Measurements from ENCODE around the gene SORL1-AS1.

SORL1-AS1 gene

DNA sequence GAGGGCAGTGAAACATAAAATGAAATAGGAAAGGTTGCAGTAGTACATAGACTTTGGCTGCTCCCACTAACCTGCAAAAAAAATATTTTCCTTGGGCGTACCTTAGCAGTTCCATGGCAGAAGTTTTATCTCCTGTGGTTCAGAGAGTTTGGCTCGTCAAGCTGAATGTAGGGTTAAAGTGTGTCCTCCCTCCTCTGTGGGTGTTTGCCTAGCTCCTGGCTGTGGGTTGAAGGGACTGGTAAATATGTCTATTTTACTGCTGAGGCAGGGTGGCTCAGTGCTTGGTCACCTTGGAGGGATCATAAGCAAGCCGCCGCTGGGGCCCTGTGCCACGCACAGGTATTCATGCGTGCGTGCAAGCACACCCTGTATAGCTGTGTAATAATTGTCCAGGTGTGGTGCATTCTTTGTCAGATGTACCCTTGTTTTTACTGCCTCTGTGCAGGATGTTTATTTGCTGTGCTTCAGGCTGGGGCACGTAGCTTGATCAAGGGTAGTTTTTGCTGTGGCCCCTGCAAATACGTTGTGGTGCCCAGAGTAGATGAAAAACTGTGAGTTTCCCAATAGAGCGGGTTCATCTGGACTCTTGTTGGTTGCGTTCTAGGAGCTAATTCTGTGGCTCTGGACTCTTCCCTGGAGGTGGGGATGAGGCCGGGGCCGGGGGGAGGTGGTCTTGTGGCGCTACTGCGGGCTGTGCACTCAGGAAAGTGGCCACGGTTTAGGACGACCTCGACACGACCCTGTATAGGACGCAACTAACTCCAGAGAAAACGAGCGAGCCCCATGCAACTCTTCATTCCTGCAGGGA, 1.4 kb downstream of the SORL1-AS1 start:
- DNase-seq, result no peak

DNA sequence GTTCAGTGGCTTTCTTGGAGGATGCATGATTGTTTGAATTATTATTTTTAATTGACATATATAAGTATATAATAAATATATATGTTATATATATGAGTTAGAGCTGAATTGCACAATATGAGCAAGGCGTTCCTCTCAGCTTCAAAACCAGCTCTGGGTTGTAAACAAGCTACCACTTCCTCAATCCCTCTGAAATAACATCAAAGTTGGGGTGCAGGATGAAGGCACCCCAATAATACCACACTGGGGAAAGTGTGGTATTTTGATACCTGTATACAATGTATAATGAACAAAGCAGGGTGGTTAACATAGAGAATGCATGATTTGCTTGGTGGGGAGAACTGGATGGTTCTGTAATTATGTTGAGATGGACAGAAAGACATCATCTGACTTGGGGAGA, 2.4 kb downstream of the SORL1-AS1 start:
- DNase-seq, result peak; percentile 43 to 48

DNA sequence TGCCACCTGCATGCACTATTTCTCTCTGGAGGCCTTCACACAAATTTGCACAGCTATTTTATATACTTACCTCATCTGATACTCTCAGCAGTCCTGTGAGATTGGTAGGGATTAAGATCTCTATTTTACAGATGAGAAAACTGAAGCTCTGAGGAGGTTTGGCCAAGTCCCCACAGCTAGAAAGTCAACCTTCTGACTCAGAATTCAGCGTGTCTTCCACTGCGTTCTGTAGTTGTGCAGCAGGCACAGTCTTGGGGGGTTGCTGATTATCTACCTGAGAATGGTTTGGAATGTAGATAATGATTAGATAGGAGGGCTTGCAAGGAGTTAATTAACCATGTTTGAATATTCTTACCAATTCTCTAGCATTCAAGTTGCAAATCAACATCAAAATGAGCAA, 3.1 kb downstream of the SORL1-AS1 start:
- no peak for DNase-seq

DNA sequence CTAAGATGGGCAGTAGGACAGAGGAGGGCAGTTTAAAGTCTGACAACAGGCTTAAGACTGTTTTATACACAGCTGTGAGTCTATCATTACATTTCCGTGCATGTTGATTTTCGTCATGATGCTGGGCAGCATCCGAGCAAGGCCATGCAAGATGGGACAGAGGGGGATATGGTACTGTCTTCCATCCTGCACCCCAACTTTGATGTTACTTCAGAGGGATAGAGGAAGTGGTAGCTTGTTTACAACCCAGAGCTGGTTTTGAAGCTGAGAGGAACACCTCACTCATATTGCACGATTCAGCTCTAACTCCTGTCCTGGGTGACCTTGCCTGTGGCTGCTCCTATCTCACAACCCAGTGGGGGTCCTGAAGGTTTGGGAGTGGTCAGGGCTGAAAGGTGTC, 3.6 kb downstream of the SORL1-AS1 start:
- peak; percentile 19 to 37 for DNase-seq

DNA sequence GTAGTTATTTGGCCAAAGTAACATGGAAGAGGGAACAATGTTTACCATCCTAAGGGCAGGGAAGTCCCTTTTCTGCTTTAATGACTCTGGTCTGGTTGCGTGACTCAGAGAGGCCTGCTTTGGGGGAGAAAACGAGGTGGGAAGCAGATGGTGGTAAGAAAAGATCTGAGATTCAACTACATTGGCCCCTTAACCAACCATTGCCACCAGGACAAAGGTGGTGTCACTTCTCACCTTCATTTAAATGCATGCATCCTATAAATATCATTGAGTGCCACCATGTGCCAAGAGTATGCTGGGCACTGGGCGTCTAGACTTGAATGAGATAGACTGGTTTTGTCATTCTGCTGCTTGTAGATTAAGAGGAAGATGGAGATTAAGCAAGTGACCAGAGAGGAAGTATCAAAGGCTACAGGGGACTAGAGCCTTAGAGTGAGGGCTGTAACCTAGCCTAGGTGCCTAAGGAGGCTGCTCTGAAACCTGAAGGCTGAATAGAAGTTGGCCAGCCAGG, 4.3 kb downstream of the SORL1-AS1 start:
- peak; percentile 70 to 84 for DNase-seq

DNA sequence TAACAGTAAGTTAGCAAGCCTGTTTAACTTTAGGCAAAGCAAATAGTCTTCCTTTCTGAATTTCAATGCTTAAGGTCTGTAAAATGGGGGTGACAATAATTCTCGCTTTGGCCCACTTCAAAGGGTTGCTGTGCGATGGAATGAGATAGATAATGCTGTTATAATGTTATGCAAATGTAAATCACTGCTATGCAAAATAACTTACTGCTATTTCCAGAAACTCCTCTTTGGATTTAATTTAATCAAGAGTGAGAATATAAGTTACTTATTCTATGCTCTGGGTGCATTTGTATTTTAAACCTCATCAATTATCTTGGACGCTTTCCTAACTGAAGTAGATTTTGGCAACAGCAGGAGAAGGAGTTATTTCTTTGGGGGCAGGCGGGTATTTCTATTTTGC, 4.8 kb downstream of the SORL1-AS1 start:
- no peak for DNase-seq

DNA sequence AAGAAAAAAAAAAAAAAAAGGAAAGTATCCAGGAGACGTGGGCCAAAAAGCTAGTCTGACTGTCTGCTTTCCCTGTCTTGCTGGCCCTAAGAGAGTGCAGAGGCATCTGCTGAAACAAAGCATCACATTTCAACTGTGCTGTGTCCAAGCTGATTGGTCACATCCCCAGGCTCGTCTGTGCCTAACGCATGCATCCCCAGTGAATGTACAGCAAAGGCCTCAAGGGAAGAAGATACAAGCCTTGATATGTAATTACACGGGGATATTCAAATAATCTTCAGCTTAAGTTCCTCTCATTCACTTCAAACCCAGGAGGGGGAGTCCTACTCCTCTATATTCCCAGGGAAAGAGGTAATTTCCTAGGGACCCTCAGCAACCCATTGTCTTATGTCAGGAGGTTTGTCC, 6.0 kb downstream of the SORL1-AS1 start:
- DNase-seq, result no peak

DNA sequence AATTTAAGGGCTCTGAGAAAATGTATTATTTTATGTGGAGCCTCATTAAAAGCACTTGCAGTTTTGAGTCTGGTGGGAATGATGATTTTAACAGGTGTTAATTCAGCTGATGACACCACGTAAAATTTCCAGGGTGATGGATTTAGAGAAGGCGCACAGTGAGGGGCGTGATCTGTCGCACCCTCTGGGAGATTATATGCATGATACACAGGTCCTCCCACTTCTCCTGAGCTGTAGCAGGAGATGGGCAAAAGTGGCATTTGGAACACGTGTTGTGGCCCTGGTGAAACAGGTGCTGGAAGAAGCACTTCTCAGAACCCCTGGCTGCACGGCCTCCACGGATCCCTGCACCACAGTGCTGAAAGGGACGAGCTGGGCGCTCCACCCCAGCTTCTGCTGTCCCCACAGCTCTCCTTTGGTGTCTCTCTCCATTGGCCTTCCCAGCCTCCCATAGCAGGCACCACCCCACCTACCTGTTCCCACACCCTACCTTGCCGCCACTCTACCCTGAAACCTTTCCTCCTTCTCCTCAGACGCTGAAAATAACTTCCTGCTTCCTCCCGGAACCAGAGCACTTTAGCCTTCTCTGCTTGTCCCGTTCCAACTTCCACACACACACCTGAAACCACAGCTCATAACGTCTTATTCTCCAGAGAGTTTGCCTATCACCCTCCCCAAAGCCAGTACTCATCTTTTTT, 7.5 kb downstream of the SORL1-AS1 start:
- no peak for DNase-seq

DNA sequence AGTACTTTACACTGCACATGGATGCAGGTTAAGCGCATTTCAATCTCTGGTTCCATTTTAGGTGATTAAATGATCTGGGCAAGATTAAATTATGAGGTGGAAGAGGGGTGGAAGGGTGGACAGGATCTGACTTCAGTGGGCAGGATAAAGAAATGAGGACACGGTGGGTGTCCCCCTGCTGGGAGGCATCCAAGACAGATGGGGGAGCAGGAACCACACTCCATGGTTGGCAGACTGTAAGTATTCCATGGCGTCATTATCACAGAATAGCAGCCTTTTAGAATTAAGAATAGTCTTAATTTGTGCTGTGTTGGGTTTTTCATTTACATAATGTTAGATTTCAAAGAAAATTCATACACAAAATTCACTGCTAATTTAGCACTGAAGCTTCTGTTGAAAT, 8.2 kb downstream of the SORL1-AS1 start:
- DNase-seq, result no peak

DNA sequence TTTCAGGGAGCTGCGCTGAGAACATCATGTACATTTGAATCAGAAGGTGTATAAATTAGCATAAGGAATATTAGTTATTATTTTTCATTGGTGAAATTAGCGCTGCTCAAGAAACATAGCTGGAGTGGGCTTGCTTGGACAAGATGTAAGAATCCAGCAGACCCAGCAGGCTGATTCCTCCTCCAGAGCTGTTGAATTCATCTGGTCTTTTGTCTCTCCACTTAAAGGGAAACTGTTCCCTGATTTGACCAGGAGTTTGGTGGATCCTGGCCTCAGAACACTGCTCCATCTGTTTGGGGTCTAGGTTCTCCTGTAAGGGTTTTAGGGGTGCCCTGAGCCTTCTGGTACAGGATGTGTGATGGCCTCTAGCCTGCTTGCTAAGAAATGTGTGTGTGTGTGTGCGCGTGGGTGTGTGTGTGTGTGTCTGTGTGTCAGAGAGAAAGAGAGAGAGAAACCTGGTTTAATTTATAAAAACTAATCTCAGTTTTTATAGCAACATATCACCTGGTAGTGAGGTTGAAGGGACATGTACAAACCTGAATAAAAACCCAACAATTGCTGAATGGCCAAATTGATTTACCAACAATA, 9.0 kb downstream of the SORL1-AS1 start:
- no peak for DNase-seq

DNA sequence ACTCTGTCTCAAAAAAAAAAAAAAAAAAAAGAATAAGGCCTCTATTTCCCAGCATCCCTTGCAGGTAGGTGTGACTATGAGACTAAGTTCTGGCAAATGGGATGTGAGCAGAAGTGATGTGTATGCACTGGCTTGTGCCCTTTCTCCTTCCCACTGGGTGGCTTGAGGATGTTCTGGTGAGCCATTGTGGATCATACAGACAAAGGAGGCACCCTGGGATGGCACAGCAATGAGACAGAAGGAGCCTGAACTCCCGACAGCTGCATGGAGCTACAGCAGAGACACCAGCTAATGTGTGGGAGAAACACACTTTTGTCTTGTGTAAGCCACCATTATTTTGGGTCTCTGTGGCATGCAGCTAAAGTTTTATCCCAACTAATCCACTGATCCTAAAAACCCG, 11.2 kb downstream of the SORL1-AS1 start:
- DNase-seq, result no peak

DNA sequence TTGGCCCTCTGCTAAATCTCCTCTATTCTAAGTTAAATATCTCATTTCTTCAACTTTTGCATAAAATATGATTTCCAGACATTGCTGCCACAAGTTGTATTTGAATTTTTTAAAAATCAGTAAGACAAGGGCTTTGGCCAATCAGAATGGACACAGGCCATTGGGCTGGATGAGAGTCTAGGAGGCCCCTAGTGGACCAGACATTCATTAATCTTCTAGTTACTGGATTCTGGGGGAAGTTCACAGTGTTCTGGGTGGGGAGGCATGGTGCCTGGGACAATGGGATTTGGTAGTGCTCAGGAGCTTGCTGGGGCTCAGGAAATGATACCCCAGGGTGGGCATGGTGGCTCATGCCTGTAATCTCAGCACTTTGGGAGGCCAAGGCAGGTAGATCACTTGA, 13.0 kb downstream of the SORL1-AS1 start:
- no peak for DNase-seq

DNA sequence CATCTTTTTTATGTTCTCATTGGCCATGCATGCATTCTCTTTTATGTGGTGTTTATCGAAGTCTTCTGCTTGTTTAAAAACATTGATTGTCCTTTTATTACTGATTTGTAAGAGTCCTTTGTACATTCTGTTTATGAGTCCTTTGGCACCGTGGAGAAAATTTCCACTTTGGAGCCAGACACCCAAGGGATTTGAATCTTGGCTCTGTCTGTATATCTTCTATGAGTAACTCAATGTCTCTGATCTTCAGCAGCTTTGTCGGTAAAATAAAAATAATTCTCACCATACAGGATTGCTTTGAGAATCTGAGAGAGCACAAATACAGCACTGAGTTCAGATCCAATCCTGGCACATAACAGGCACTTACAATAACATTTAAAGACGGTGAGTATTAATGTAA, 13.4 kb downstream of the SORL1-AS1 start:
- no peak for DNase-seq

DNA sequence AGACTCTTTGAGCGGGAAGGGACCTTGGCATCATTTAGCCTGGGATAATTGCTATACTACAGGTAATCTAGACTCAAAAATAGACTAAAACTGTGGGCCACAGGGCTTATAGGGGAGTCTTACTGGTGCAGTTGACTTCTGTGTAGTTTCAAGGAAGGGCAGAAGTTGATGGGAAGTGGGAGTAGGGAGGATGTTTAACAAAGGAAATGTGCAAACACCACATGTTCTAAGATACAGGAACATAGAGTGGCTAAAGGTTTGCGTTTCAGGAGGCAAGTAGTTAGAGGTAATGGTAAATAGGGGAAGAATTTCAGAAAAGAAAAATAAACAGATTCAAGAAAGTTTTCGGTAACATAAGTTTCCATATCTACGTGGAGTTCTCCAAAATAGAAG, 15.1 kb downstream of the SORL1-AS1 start:
- peak; percentile 49 to 66 for DNase-seq

DNA sequence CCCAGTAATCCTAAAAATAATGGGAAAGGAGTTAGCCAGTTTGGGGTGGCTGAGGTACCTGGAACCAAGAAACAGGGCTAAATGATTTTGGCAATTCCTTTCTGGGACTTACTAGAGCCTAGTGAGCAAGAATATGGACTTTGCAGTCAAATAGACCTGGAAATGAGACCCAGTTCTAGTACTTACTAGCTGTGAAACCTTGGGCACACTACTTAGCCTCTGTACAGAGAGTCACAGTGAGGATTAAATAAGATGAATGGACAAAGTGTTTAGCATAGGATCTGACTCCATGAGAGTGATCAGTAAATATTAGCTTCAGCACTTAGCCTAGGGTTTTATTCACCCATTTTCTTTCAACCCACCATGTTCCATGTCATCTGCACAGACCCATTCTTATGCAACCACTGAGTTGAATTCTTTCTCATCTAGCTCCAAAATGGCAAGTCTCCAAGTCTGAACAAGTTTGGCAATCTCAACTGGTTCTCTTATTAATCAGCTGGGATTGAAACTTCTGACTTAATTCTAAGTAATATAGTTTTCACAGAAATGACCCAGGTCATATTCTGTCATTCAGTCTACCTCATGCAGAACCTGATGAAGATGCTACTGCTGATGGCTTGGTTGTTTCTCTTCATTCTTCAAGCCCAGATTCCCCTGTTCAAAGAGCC, 15.6 kb downstream of the SORL1-AS1 start:
- DNase-seq, result peak; percentile 72 to 90

DNA sequence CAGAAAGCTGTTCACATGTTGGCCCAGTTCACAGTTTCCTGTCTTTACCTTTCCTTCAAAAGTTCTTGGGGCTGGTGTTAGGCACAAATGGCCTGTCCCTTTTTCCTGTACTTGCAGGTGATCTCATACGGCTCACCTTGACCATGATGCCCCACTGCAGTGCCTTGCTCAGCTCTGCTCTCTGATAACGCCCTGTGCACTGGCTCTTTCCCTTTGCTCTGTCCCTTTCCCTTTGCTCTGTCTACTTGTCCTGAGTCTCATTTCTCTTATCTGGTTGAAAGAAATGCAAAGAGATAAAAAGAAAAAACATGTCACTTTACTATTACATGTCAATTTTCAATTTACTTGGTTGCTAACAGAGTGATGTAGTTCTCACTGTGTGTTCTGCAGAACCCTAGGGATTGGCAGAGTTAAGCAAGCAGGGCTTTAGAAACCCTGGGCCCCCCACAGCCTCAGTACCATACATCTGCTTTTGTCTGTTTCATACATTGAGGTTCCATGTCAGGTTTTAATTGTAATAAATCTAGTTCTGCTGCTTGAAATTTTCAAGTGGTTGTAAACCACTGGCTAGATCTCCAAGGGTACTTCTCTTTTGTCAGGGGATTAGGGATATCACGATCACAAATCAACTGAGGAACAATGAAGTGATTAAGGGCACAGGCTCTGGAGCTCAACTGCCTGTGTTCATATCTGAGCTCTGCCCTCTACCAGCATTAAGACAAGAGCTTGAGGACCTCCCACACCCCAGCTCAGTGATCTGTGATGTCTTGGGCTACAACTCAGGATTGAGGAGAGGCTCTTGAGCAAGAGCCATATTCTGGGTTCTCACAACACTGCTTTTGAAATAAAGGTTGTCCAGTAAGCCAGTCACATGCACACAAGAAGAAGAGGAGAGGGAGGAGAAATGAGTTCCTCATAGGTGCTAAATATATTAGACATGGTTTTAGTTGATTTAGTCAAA, 16.9 kb downstream of the SORL1-AS1 start:
- DNase-seq, result peak; percentile 80 to 90

DNA sequence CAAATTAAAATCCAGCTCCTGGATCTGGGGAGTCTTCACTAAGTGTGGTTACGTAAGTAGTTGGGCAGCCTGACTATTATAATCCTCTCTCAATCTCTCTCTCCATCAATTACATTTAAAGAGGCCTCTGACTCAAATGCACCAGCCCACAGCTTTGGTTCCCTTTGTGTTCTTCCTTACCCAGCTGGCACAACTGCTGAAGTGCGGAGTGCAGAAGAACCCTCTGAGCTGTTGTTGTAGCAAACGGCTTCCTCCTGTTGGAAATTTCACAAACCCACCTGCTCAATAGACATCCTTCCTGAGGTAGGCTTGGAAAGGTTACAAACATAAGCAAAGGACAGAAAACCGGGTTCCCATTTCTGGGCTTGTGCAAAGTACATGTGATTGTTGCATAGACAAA, 17.6 kb downstream of the SORL1-AS1 start:
- peak; percentile 37 to 42 for DNase-seq

DNA sequence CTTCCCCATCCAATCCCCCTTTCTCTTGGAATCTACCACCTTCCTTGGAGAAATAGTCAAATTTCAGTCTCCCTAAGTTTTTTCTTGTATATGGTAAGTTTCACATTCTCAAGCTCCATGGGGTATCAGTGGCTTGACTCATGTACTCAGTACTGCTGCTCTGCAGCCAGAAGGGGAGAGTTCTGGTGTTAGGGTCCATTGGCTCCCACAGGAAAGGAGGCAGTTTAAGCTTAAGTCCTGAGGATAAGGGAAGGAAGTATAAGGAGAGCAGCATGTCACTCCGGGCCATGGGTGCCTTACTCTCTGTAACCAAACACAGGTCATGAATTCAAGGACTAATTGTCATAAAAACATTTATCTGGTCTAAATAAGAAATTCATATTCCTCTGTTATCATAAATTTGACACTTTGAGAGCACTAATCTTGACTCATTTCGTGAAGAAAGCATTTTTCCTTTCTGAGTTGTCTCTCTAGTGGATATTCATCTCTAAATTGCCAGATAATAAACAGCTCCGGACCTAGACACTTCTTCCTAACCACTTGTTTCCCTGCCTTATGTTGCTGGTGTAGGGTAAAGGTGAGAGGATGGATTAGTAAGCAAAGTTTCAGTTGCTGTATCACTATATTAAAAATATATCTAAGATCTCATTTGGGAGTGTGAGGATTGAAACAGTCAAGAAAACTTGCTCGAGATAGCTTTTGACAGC, 20.8 kb downstream of the SORL1-AS1 start:
- no peak for DNase-seq

DNA sequence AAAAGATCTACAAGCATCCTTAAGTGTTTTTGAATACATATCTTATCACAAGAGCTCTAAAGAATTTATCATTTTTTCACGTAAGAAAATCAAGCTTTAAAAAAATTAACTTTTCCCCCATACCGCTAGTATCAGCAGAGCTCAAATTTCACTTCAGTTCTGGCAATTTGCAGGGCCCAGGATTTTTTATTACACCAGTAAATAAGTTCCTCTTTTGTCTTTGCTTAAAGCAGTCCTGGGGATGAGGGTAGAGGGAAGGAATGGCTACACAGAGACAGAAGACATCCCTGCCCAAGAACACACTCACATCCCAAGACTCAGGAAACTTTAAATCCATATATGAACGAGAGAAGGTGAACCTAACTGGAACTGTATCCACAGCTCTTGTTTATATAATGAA, 23.2 kb downstream of the SORL1-AS1 start:
- peak; percentile 25 to 52 for DNase-seq

DNA sequence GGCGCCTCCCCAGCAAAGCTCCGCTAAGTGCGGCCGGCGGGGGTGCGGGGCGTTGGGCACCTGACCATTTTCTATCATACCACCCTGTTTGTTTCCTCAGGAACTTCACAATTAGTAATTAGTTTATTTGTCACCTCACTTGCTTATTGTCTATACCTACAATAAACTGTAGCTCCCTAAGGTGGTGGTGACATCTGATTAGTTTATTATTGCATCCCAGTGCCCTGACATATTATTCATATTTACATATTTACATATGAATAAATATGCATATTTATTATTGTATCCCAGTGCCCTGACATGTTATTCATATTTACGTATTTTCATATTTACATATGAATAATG, 25.4 kb downstream of the SORL1-AS1 start:
- DNase-seq, result no peak

Data from inflammatory macrophage (primary cell).